Activated CD8-positive, alpha-beta memory T cell treated with anti-CD3 and anti-CD28 coated beads, Interleukin-2, amount 10 ng/mL, durations not matched to agents 7 days and 5 days (primary cell): ENCODE measurements around the gene STAM. TPM values are rescaled to one million over a fixed set of nuclear protein-coding genes. Genes with fewer than 3 reads are reported as not detected.

Experiments
- ATAC-seq: fragments of 150-1000 bp; cut with Tn5 transposase; one replicate; pipeline ENCODE4 v1.10.0; 2021; ENCODE audit warnings: moderate library complexity
- CTCF ChIA-PET: fragments of 350-600 bp; sonication (Branson Sonifier 250); formaldehyde crosslinking; loops from one replicate; lab custom pipeline; 2021; ENCODE audit warnings: antibody characterized with exemption; lab: Charles Lee
- DNase-seq: peaks from one replicate; pipeline ENCODE4 v3.0.0-alpha.2; 2020
- H3K27ac Mint-ChIP-seq: one replicate; pipeline ENCODE4 v1.8.0; 2021; ENCODE audit warnings: mild to moderate bottlenecking, mixed read lengths
- H3K27me3 Mint-ChIP-seq: one replicate; pipeline ENCODE4 v1.8.0; 2021; ENCODE audit warnings: mixed read lengths
- H3K36me3 Mint-ChIP-seq: one replicate; pipeline ENCODE4 v1.8.0; 2021; ENCODE audit warnings: mild to moderate bottlenecking, mixed read lengths
- H3K4me1 Mint-ChIP-seq: one replicate; pipeline ENCODE4 v1.8.0; 2021; ENCODE audit warnings: mixed read lengths
- H3K4me3 Mint-ChIP-seq: one replicate; pipeline ENCODE4 v1.8.0; 2021; ENCODE audit warnings: mild to moderate bottlenecking, moderate library complexity, mixed read lengths
- H3K9me3 Mint-ChIP-seq: one replicate; pipeline ENCODE4 v1.8.0; 2022; ENCODE audit warnings: low read depth, mixed read lengths
- total RNA-seq, 2 experiments: library from RNA; stranded (reverse); gene quantifications; one replicate each; pipeline ENCODE4 v1.2.3, GENCODE V29; 2021

Gene STAM
- total RNA-seq = 10 to 100 TPM; 27.4 to 47.2 TPM

DNA sequence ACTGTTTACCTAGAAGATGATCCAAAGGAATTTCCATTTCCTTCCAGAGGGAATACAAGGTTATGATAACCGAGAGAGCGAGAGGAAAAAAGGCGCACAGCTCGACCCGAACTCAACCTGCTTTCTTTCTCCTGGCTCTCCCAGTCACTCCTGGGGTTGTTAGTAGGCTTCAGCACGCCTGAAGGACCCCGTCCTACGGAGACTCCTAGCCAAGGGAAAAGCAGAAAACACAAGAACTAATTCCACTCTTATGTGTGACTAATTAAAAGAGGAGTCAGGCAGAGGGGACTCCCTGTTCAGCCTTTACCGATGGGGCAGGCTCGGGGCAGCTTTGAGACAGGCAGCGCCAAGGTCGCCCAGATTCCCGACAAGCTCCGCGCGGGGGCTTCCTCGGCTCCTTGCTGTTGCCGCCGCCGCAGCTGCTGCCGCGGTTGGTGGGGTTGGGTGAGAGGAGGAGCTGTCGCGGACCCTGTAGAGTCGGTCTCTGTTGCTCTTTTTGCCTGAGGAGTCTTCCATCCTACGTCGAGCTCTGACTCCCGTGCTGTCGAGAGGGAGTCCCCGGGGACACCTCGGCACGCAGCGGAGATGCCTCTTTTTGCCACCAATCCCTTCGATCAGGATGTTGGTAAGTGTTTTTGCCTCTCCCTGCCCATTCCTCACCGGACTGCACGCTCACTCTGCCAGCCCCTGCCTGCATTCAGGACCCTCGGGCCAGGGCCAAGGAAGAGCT lies at the start of gene STAM:
TSS of gene STAM (plus strand) at position 397 of the 730 bp plus-strand sequence. CDS start at position 586, 189 bp downstream.
- Mint-ChIP-seq H3K4me1 (peaks cover 57% of the 10 kb centered on the region), H3K27ac (peak within 1 kb of the TSS; percentile 98), H3K4me3 (peak within 1 kb of the TSS; percentile 93), H3K9me3 (peaks cover 3% of the 10 kb centered on the region), H3K27me3 (no peaks in the 10 kb centered on the region), H3K36me3 (peaks cover 33% of the 10 kb centered on the region)
- CTCF ChIA-PET = interaction anchor here (0.8 to 2.1 kb wide), 15 partner anchors 9 to 235 kb away, joined by 3 to 9 read pairs (median 3); partner anchors contain the start of gene HACD1
- ATAC-seq (peak; percentile 83), DNase-seq (peak; percentile 96)

DNA sequence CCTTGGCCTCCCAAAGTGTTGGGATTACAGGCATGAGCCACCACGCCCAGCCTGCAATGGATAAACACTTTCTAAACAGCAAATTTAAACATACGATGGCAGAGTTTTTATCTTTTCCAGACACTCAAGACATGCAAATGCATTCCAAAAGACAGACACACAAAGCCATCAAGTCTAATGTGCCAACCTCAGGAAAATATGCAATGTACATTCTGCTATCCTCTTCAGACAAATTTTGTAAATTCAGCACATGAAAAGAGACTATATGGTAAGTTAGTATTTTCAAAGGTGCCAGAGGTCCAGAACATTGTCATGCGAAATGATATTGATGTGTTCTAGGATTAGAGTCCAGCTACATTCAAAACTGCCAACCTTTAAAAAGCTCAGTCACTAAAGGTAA lies 46.6 kb upstream of the STAM start:
- H3K27ac Mint-ChIP-seq = no peak overlapping the region
- no peak overlapping the region for H3K4me3 Mint-ChIP-seq
- ATAC-seq (no peak), DNase-seq (no peak)
- no peaks in the 10 kb centered on the region for H3K36me3 Mint-ChIP-seq
- peaks cover 3% of the 10 kb centered on the region for H3K27me3 Mint-ChIP-seq
- no peaks in the 10 kb centered on the region for H3K9me3 Mint-ChIP-seq
- CTCF ChIA-PET = interaction anchor here (1.0 to 1.6 kb wide), 2 partner anchors 9 to 11 kb away, joined by 3 to 4 read pairs; no protein-coding TSS in a partner anchor
- H3K4me1 Mint-ChIP-seq = no peaks in the 10 kb centered on the region

DNA sequence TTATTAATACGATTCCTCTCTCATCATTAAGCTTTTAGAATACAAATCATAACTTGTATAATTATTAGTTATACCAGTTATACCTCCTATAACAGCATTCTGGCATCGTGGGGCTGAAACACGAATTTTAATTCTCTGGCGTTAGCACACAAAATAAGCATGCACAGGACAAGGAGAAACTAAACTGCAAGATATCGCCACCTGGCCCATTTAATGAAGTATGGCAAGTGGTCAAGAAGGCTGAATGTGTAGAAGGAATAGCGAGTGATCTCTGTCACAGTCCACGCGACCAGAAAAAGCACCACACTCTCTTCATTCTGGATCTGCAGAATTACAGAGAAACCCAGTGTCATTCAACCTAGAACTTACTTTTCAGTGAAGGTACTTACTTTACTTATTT lies 44.9 kb upstream of the STAM start:
- H3K27me3 Mint-ChIP-seq = peaks cover 3% of the 10 kb centered on the region
- no peaks in the 10 kb centered on the region for H3K36me3 Mint-ChIP-seq
- no peak overlapping the region for H3K27ac Mint-ChIP-seq
- no peak overlapping the region for H3K4me3 Mint-ChIP-seq
- CTCF ChIA-PET = no interaction called here
- DNase-seq (no peak), ATAC-seq (no peak)
- no peaks in the 10 kb centered on the region for H3K9me3 Mint-ChIP-seq
- no peaks in the 10 kb centered on the region for H3K4me1 Mint-ChIP-seq

DNA sequence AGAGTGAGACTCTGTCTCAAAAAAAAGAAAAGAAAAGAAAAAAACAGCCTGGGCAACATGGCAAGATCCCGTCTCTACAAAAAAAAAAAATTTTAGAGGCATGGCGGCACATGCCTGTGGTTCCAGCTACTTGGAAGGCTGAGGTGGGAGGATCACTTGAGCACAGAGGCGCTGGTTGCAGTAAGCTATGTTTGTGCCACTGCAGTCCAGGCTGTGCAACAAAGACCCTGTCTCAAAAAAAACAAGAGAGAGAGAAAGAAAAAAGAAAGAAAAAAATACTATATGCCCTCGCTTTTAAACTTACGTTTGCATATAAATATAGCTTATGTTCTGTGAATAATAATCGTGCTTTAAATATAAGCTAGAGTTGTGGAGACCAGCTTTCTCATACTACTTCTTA lies 38.0 kb upstream of the STAM start:
- no peaks in the 10 kb centered on the region for H3K9me3 Mint-ChIP-seq
- H3K27ac Mint-ChIP-seq = no peak overlapping the region
- H3K36me3 Mint-ChIP-seq = no peaks in the 10 kb centered on the region
- H3K4me3 Mint-ChIP-seq = no peak overlapping the region
- CTCF ChIA-PET = interaction anchor here (0.9 to 1.3 kb wide), 6 partner anchors 9 to 143 kb away, joined by 3 to 4 read pairs (median 3); no protein-coding TSS in a partner anchor
- no peak for ATAC-seq
- peaks cover 4% of the 10 kb centered on the region for H3K4me1 Mint-ChIP-seq
- no peak for DNase-seq
- H3K27me3 Mint-ChIP-seq = peaks cover 9% of the 10 kb centered on the region

DNA sequence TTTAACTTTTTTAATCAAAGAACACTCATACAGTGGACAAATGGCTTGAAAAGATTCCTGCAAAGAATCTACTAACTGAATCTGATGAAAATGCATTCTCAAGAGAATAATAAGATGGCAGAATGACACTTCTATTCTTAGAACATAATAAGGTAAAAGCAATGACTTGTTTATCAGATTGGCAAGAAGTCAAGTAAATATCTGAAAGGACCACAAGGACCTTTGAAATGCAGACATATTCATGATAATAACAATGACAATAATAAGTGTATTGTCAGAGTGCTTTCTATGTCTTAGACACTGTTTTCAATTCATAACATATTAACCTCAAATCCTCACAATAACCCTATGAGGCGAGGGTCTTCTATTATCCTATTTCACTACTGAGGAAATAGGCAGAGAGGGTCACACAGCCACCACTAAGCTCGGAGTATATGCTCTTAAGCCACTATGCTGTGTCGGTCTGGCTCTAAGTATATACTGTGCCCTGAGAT lies 37.4 kb upstream of the STAM start:
- DNase-seq (no peak), ATAC-seq (no peak)
- no peaks in the 10 kb centered on the region for H3K36me3 Mint-ChIP-seq
- H3K4me3 Mint-ChIP-seq = no peak overlapping the region
- CTCF ChIA-PET = interaction anchor here (0.9 to 1.3 kb wide), 7 partner anchors 9 to 142 kb away, joined by 3 to 4 read pairs (median 3); no protein-coding TSS in a partner anchor
- H3K9me3 Mint-ChIP-seq = no peaks in the 10 kb centered on the region
- no peak overlapping the region for H3K27ac Mint-ChIP-seq
- H3K27me3 Mint-ChIP-seq = peaks cover 9% of the 10 kb centered on the region
- peaks cover 4% of the 10 kb centered on the region for H3K4me1 Mint-ChIP-seq

DNA sequence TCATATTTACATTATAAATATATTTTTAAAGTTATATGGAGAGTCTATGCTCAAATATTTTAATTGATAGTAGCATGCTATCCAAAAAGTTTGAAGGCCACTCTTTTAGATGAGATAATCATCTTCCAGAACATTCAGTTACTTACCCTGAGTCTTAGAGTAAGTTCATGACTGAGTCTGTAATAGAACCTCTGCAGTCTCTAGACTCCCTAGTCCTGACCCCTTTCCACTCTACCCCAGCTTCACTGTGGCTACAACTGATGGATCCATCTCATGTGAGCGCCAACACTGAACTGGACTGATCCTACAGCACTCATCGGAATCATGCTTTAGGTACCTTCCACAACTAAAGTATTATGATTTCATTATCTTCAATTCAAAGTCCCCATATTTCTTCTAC lies 36.9 kb upstream of the STAM start:
- no peaks in the 10 kb centered on the region for H3K36me3 Mint-ChIP-seq
- no peaks in the 10 kb centered on the region for H3K9me3 Mint-ChIP-seq
- CTCF ChIA-PET = interaction anchor here (1.0 kb wide), 1 partner anchor 56 kb away, joined by 3 read pairs; no protein-coding TSS in a partner anchor

DNA sequence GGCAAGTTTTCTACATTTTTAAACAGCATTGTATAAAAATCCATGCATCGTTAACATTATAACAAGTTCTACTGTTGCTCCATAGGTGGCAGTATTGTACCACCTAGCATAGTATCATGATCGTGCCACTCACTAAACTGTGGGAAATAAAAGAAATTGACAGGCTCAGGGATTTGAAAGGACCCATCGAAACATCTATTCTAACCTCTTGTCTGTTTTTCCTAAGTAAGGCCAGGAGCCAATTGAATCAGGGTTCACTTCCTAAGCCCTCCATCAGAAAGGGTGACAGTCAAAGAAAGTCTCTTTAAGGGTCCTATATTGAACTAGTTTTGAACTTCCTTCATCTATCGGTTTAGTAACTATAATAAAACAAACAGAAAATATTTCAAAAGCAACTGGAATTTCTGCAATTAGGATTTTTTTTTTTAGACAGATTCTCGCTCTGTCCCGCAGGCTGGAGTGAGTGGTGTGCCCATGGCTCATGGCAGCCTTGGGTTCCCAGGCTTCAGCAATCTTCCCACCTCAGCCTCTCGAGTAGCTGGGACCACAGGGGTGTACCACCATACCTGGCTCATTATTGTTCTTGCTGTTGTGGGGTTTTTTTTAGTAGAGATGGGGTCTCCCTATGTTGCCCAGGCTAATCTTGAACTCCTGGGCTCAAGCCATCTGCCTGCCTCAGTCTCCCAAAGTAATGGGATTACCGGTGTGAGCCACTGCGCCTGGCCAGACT lies 36.2 kb upstream of the STAM start:
- CTCF ChIA-PET = interaction anchor here (1.0 to 1.2 kb wide), 2 partner anchors 12 to 136 kb away, joined by 3 to 4 read pairs; no protein-coding TSS in a partner anchor
- no peak overlapping the region for H3K4me3 Mint-ChIP-seq
- H3K27me3 Mint-ChIP-seq = peaks cover 9% of the 10 kb centered on the region
- no peaks in the 10 kb centered on the region for H3K36me3 Mint-ChIP-seq
- DNase-seq (no peak), ATAC-seq (peak; percentile 86)
- no peaks in the 10 kb centered on the region for H3K9me3 Mint-ChIP-seq
- no peak overlapping the region for H3K27ac Mint-ChIP-seq
- H3K4me1 Mint-ChIP-seq = peaks cover 4% of the 10 kb centered on the region

More for the DNA sequence above, 36.9 kb upstream of the STAM start:
- peaks cover 4% of the 10 kb centered on the region for H3K4me1 Mint-ChIP-seq
- ATAC-seq (no peak), DNase-seq (no peak)
- H3K27me3 Mint-ChIP-seq = peaks cover 9% of the 10 kb centered on the region
- no peak overlapping the region for H3K4me3 Mint-ChIP-seq
- no peak overlapping the region for H3K27ac Mint-ChIP-seq

DNA sequence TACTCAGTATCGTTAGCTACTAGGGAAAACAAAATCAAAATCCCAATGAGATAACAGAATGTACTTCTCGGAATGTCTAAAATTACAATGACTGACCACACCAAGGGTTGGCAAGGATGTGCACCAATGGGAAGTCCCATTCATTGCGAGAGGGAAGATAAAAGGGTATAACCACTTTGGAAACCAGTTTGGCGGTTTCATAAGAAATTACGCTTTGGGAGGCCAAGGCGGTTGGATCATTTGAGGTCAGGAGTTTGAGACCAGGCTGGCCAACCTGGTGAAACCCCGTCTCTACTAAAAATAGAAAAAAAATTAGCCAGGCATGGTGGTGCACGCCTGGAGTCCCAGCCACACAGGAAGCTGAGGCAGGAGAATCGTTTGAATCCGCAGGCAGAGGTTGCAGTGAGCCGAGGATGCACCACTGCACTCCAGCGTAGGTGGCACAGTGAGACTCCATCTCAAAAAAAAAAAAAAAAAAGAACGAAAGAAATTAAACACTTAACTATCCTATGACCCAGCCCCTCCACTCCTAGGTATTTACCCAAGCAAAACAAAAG lies 34.4 kb upstream of the STAM start:
- H3K4me3 Mint-ChIP-seq = no peak overlapping the region
- no peak for ATAC-seq
- DNase-seq = no peak
- peaks cover 9% of the 10 kb centered on the region for H3K27me3 Mint-ChIP-seq
- H3K4me1 Mint-ChIP-seq = peaks cover 4% of the 10 kb centered on the region
- no peaks in the 10 kb centered on the region for H3K9me3 Mint-ChIP-seq
- no peak overlapping the region for H3K27ac Mint-ChIP-seq
- CTCF ChIA-PET = no interaction called here
- H3K36me3 Mint-ChIP-seq = no peaks in the 10 kb centered on the region

DNA sequence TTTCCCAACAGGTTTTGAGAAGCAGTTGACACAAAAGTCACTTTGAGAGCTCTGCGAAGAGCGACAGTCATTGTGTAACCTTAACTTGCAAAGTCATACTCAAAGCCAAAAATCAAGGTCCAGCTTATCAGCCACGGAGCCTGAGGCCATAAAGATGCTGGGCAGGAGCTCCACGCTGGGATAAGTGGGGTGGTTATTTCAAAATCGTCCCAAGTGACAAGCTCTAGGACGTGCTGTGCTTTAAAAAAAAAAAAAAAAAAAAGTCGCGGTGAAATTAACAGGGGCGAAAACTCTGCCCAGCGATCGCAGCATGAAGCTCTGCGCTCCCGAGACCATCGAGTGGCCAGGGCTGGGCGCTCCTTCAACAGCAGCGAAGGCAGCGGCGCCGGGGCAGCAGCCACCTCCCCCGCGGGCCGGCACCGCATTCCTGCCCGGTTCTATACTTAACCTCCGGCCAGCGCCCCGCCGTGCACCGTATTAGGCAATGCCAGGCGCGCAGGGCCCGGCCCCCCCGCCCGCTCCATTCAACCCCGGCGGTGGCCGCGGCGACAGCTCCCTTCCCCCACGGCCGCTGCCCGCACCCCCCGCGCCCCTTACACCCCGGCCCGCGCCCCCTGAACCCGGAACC lies 27.4 kb upstream of the STAM start:
- Mint-ChIP-seq H3K27me3 (peaks cover 18% of the 10 kb centered on the region), H3K9me3 (no peaks in the 10 kb centered on the region), H3K36me3 (no peaks in the 10 kb centered on the region), H3K4me3 (peak overlapping the region; percentile 22), H3K4me1 (peaks cover 5% of the 10 kb centered on the region), H3K27ac (no peak overlapping the region)
- DNase-seq = peak; percentile 47
- CTCF ChIA-PET = interaction anchor here (0.6 to 1.0 kb wide), 3 partner anchors 27 to 30 kb away, joined by 3 read pairs; partner anchors contain the start of gene STAM
- peak; percentile 62 for ATAC-seq

DNA sequence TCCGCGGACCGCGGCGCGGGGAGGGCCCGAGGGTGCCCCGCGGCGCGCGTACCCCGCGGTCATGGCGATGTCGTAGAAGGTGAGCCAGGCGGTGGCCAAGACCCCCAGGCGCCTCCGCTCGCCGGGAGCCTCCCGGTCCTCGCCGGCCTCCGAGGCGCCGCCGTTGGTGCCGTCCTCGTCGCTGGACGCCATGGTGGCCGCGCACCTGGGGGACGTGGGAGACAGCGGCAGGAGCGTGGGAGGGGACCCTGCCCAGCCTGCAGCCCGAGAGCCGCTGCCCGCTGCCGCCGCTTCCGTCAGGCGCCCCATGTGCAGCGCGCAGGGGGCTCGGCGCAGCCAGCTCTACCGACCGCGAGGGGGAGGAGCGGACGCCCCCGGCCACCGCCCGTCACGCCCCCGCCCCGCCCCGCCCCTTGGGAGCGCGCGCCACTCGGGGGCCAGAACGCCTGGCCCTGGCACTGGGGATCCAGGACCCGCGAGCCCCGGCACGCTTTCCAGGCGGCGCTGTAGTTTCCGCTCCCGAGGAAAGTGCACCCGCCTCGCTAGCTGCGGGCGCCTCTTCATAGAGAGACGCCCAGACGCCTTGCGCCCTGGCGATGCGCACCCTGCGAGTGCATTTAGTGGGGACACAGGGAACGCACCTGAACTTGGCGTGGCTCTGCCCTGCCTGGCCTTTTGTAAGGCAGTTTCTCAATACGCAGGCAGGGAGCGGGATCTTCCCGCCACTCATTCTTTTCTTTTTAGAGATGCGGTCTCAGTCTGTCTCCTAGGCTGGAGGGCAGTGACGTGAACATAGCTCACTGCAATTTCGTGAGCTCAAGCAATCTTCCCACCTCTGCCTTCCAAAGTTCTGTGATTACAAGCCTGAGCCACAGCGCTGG lies 26.7 kb upstream of the STAM start, which contains the start of gene HACD1:
TSS of gene HACD1 (minus strand) at position 344 of the 881 bp plus-strand sequence. CDS start at position 309, 35 bp downstream.
- Mint-ChIP-seq H3K4me1 (peaks cover 5% of the 10 kb centered on the region), H3K36me3 (no peaks in the 10 kb centered on the region), H3K27me3 (peaks cover 23% of the 10 kb centered on the region), H3K27ac (no peak within 1 kb of the TSS), H3K9me3 (no peaks in the 10 kb centered on the region), H3K4me3 (peak within 1 kb of the TSS; percentile 74)
- ATAC-seq (peak; percentile 78), DNase-seq (peak; percentile 62)
- CTCF ChIA-PET = interaction anchor here (0.7 to 1.5 kb wide), 9 partner anchors 11 to 54 kb away, joined by 3 to 9 read pairs (median 3); partner anchors contain the start of gene STAM

DNA sequence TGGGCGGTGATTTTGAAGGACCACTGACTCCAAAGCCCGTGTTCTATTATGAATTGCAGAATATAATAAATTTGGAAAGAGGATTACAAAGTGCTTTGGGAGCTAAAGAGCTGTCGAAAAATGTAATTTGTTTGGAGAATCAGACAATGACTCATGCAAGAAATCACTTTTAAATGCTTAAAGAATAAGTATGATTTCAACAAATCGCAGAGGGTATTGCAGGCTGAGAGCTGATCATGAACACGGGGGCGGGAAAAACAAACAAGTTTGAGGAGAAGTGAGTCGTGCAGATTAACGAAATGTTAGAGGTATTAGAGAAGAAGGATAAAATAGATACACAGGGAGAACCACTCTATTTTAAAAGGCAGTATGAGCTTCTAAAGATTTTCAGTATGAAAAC lies 21.9 kb upstream of the STAM start:
- Mint-ChIP-seq H3K27ac (no peak overlapping the region), H3K27me3 (peaks cover 43% of the 10 kb centered on the region)
- CTCF ChIA-PET = no interaction called here

DNA sequence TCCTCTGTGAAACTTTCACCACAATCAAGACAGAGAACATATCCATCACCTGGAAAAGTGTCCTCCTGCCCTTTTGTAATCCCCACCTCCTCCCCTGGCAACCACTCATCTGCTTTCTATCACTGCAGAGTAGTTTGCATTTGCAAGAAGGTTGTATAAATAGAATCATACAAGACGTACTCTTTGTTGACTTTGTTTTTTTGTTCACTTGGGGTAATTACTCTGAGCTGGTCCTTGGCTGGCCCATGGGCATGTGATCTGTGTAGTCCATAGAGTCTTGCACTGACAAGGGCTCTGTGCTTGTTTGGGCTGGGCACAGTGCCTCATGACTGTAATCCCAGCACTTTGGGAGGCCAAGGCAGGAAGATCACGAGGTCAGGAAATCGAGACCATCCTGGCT lies 19.0 kb upstream of the STAM start:
- Mint-ChIP-seq H3K4me1 (no peaks in the 10 kb centered on the region), H3K36me3 (no peaks in the 10 kb centered on the region), H3K27ac (no peak overlapping the region), H3K4me3 (no peak overlapping the region), H3K9me3 (no peaks in the 10 kb centered on the region), H3K27me3 (peaks cover 27% of the 10 kb centered on the region)
- ATAC-seq (no peak), DNase-seq (no peak)
- CTCF ChIA-PET = no interaction called here

More for the DNA sequence above, 21.9 kb upstream of the STAM start:
- Mint-ChIP-seq H3K9me3 (no peaks in the 10 kb centered on the region), H3K4me3 (no peak overlapping the region), H3K36me3 (no peaks in the 10 kb centered on the region), H3K4me1 (peaks cover 5% of the 10 kb centered on the region)
- DNase-seq = no peak
- no peak for ATAC-seq
